Trophoblast cell (in vitro differentiated cells and primary cell): ENCODE results near the gene FLNA.
"Not testable (repeated sequence)": the region's sequence is repeated elsewhere in the genome, so short reads cannot be mapped to it uniquely, and the experiment has no call there.

ENCODE experiments used
- DNase-seq, 2 donors: peaks; one replicate each; pipeline ENCODE4 v3.0.0-alpha.2; 2016
- H2AFZ ChIP-seq: 2 replicates; pipeline ENCODE4 v1.6.1; 2013; ENCODE audit warnings: low read length, moderate library complexity, mild to moderate bottlenecking; ENCODE audit not compliant: insufficient read depth, poor library complexity
- H2AK5ac ChIP-seq: 2 replicates; pipeline ENCODE4 v1.6.1; 2013; ENCODE audit warnings: mild to moderate bottlenecking, low read length
- H2BK120ac ChIP-seq: 2 replicates; pipeline ENCODE4 v1.6.1; 2013; ENCODE audit warnings: low read length, mild to moderate bottlenecking, moderate library complexity; ENCODE audit not compliant: insufficient read depth, poor library complexity
- H2BK12ac ChIP-seq: 2 replicates; pipeline ENCODE4 v1.6.1; 2013; ENCODE audit warnings: mild to moderate bottlenecking, low read length, moderate library complexity
- H2BK5ac ChIP-seq: 2 replicates; pipeline ENCODE4 v1.6.1; 2013; ENCODE audit warnings: low read length, low read depth, moderate library complexity, mild to moderate bottlenecking; ENCODE audit not compliant: poor library complexity
- H3K14ac ChIP-seq: 2 replicates; pipeline ENCODE4 v1.6.1; 2013; ENCODE audit warnings: mild to moderate bottlenecking, low read length
- H3K18ac ChIP-seq: 2 replicates; pipeline ENCODE4 v1.6.1; 2013; ENCODE audit warnings: mild to moderate bottlenecking, low read length
- H3K23ac ChIP-seq: 2 replicates; pipeline ENCODE4 v1.6.1; 2013; ENCODE audit warnings: low read length
- H3K27ac ChIP-seq: 2 replicates; pipeline ENCODE4 v1.5.1; 2013; ENCODE audit warnings: low read depth, mild to moderate bottlenecking, inconsistent platforms, low read length, moderate library complexity
- H3K27me3 ChIP-seq: 2 replicates; pipeline ENCODE4 v1.6.1; 2013; ENCODE audit warnings: inconsistent platforms, mild to moderate bottlenecking, low read length, moderate library complexity; ENCODE audit not compliant: insufficient read depth
- H3K36me3 ChIP-seq, 2 experiments: 1 replicate in 1 of 2; 2 replicates in 1 of 2; pipeline ENCODE4 v1.6.1; 2013; ENCODE audit warnings: low read length in 2 of 2, mild to moderate bottlenecking in 2 of 2, moderate library complexity in 1 of 2; ENCODE audit not compliant: insufficient read depth in 2 of 2, control insufficient read depth in 1 of 2
- H3K4ac ChIP-seq: 2 replicates; pipeline ENCODE4 v1.6.1; 2013; ENCODE audit warnings: low read depth, mild to moderate bottlenecking, low read length, moderate library complexity
- H3K4me1 ChIP-seq, 2 experiments: 1 replicate in 1 of 2; 2 replicates in 1 of 2; pipeline ENCODE4 v1.6.1; 2013; ENCODE audit warnings: low read length in 2 of 2, mild to moderate bottlenecking in 2 of 2, moderate library complexity in 1 of 2; ENCODE audit not compliant: insufficient read depth in 2 of 2, control insufficient read depth in 1 of 2
- H3K4me2 ChIP-seq: 2 replicates; pipeline ENCODE4 v1.6.1; 2013; ENCODE audit warnings: inconsistent platforms, mild to moderate bottlenecking, low read length, moderate library complexity
- H3K4me3 ChIP-seq: 2 replicates; pipeline ENCODE4 v1.5.1; 2013; ENCODE audit warnings: mild to moderate bottlenecking, low read depth, low read length, inconsistent platforms
- H3K79me1 ChIP-seq: one replicate; pipeline ENCODE4 v1.6.1; 2013; ENCODE audit warnings: low read length
- H3K79me2 ChIP-seq: 2 replicates; pipeline ENCODE4 v1.6.1; 2013; ENCODE audit warnings: low read length, mild to moderate bottlenecking; ENCODE audit not compliant: control insufficient read depth, insufficient read depth, poor library complexity
- H3K9ac ChIP-seq: 2 replicates; pipeline ENCODE4 v1.6.1; 2013; ENCODE audit warnings: mild to moderate bottlenecking, low read length
- H3K9me3 ChIP-seq: 2 replicates; pipeline ENCODE4 v1.6.1; 2013; ENCODE audit warnings: low read depth, mild to moderate bottlenecking, control low read depth, inconsistent platforms, low read length; ENCODE audit not compliant: insufficient read depth
- H4K12ac ChIP-seq: 2 replicates; pipeline ENCODE4 v1.6.1; 2013; ENCODE audit warnings: low read depth, mild to moderate bottlenecking, low read length, moderate library complexity
- H4K8ac ChIP-seq: 2 replicates; pipeline ENCODE4 v1.6.1; 2013; ENCODE audit warnings: low read depth, mild to moderate bottlenecking, low read length, moderate library complexity
- H4K91ac ChIP-seq: one replicate; pipeline ENCODE4 v1.6.1; 2013; ENCODE audit warnings: low read depth, mild to moderate bottlenecking, low read length, moderate library complexity
- WGBS: extraction: QIAGEN DNeasy Blood & Tissue Kit; methylation state at CpG from one replicate; pipeline ENCODE4 v1.1.7; 2013; ENCODE audit warnings: missing lambda C conversion rate; ENCODE audit not compliant: insufficient read length, insufficient coverage; ENCODE audit errors: extremely low coverage; 5-methylcytosine and 5-hydroxymethylcytosine counted together

FLNA gene

GRCh38 chrX:154400369-154400817 lies 26.0 kb upstream of the FLNA start:
- peaks cover 15% of the 10 kb centered on the region for H3K79me1 ChIP-seq
- H3K4ac ChIP-seq, H3K27ac ChIP-seq, H2BK5ac ChIP-seq, H2AFZ ChIP-seq, H3K9ac ChIP-seq, H4K12ac ChIP-seq, H3K18ac ChIP-seq, H3K9me3 ChIP-seq, H3K27me3 ChIP-seq, H2AK5ac ChIP-seq, H3K14ac ChIP-seq, H3K23ac ChIP-seq, H4K91ac ChIP-seq, H2BK12ac ChIP-seq, H3K4me3 ChIP-seq, H3K4me1 ChIP-seq, DNase-seq, H2BK120ac ChIP-seq, H4K8ac ChIP-seq, H3K79me2 ChIP-seq: not testable (repeated sequence)
- H3K36me3 ChIP-seq: peaks cover 24 to 27% of the 10 kb centered on the region in 2 experiments
- H3K4me2 ChIP-seq: peak overlapping the region; percentile 69
- no CpG with 5 or more reads among the region's 6 CpGs for WGBS

- peaks cover 15% of the 10 kb centered on the region for H3K79me1 ChIP-seq
- H3K79me2 ChIP-seq: peaks cover 7% of the 10 kb centered on the region
- no CpG with 5 or more reads among the region's 14 CpGs for WGBS
- peak overlapping the region; percentile 91 for H3K4me3 ChIP-seq
- H3K4ac ChIP-seq: peak overlapping the region; percentile 24
- no peak overlapping the region for H3K18ac ChIP-seq
- H3K14ac ChIP-seq: peak overlapping the region; percentile 62
- peak overlapping the region; percentile 69 for H3K4me2 ChIP-seq
- H3K9ac ChIP-seq: peak overlapping the region; percentile 82
- H4K91ac ChIP-seq: no peak overlapping the region
- no peak overlapping the region for H2BK120ac ChIP-seq
- H3K4me1 ChIP-seq: peaks cover 0 to 3% of the 10 kb centered on the region in 2 experiments
- peaks cover 24 to 27% of the 10 kb centered on the region in 2 experiments for H3K36me3 ChIP-seq
- H2BK12ac ChIP-seq: no peak overlapping the region
- no peaks in the 10 kb centered on the region for H3K27me3 ChIP-seq
- no peak overlapping the region for H3K23ac ChIP-seq
- no peak overlapping the region for H4K12ac ChIP-seq
- H4K8ac ChIP-seq: no peak overlapping the region
- no peak overlapping the region for H3K27ac ChIP-seq
- no peak for DNase-seq
- peaks cover 1% of the 10 kb centered on the region for H3K9me3 ChIP-seq
- H2AFZ ChIP-seq: no peak overlapping the region
- no peak overlapping the region for H2BK5ac ChIP-seq
- no peak overlapping the region for H2AK5ac ChIP-seq
Measured at GRCh38 chrX:154399527-154400368, 25.3 kb upstream of the FLNA start.

GRCh38 chrX:154398668-154399526 lies 24.5 kb upstream of the FLNA start:
- Histone ChIP-seq H4K91ac (peak overlapping the region; percentile 91), H3K4ac (peak overlapping the region; percentile 98), H3K79me1 (peaks cover 15% of the 10 kb centered on the region), H3K27me3 (no peaks in the 10 kb centered on the region), H3K9ac (peak overlapping the region; percentile 91), H2BK5ac (peak overlapping the region; percentile 92), H3K23ac (no peak overlapping the region), H4K8ac (peak overlapping the region; percentile 93), H2BK120ac (peak overlapping the region; percentile 93), H4K12ac (peak overlapping the region; percentile 92), H3K27ac (peak overlapping the region; percentile 92), H3K4me3 (peak overlapping the region; percentile 91), H3K4me1 (peaks cover 0 to 3% of the 10 kb centered on the region in 2 experiments), H3K36me3 (peaks cover 24 to 27% of the 10 kb centered on the region in 2 experiments), H2BK12ac (no peak overlapping the region), H2AK5ac (peak overlapping the region; percentile 94), H3K18ac (peak overlapping the region; percentile 87), H3K14ac (peak overlapping the region; percentile 90), H3K9me3 (peaks cover 1% of the 10 kb centered on the region), H3K4me2 (peak overlapping the region; percentile 69), H2AFZ (no peak overlapping the region), H3K79me2 (peaks cover 7% of the 10 kb centered on the region)
- WGBS: no CpG with 5 or more reads among the region's 49 CpGs
- peak; percentile 70 to 77 for DNase-seq

- Histone ChIP-seq H2BK120ac (peak within 1 kb of the TSS; percentile 93), H3K9me3 (peaks cover 1% of the 10 kb centered on the region), H3K79me1 (peaks cover 15% of the 10 kb centered on the region), H3K14ac (peak within 1 kb of the TSS; percentile 90), H2AK5ac (peak within 1 kb of the TSS; percentile 94), H2BK12ac (no peak within 1 kb of the TSS), H3K4ac (peak within 1 kb of the TSS; percentile 98), H3K27me3 (no peaks in the 10 kb centered on the region), H4K8ac (peak within 1 kb of the TSS; percentile 93), H4K12ac (peak within 1 kb of the TSS; percentile 92), H3K18ac (peak within 1 kb of the TSS; percentile 87), H2AFZ (peak within 1 kb of the TSS; percentile 43), H3K27ac (peak within 1 kb of the TSS; percentile 94), H3K79me2 (peaks cover 7% of the 10 kb centered on the region), H2BK5ac (peak within 1 kb of the TSS; percentile 92), H4K91ac (peak within 1 kb of the TSS; percentile 91), H3K4me1 (peaks cover 0 to 3% of the 10 kb centered on the region in 2 experiments), H3K4me2 (peak within 1 kb of the TSS; percentile 80), H3K4me3 (peak within 1 kb of the TSS; percentile 91), H3K9ac (peak within 1 kb of the TSS; percentile 91), H3K36me3 (peaks cover 24 to 27% of the 10 kb centered on the region in 2 experiments), H3K23ac (no peak within 1 kb of the TSS)
- DNase-seq: peak; percentile 93 to 95
- WGBS: no CpG with 5 or more reads among the region's 69 CpGs
Measured at GRCh38 chrX:154397888-154398667, 23.6 kb upstream of the FLNA start, which contains the start of gene RPL10. Gene RPL10, plus strand, starts transcription at chrX:154398377. Its CDS starts 143 bp downstream, at chrX:154398520.
